IMR-90 (cell line): ENCODE data around the gene KRTAP10-7. TPM values are rescaled to one million over a fixed set of nuclear protein-coding genes. Genes with fewer than 3 reads are reported as not detected.

Experiments used
- ATAC-seq: fragments of 200-7000 bp; cut with Tn5 transposase; 2 replicates; pipeline ENCODE4 v1.9.1; 2020; ENCODE audit warnings: low read depth, mild to moderate bottlenecking, moderate library complexity
- BruUV-seq: library from RNA; stranded (reverse); fragments of 400-500 nt; replicated peaks from 2 replicates; lab custom pipeline; 2021; lab: Mats Ljungman, UMichigan
- CTCF ChIA-PET: fragments of 300-600 bp; formaldehyde crosslinking; extraction: SDS; loops from one replicate; lab custom pipeline; 2021; ENCODE audit warnings: antibody characterized with exemption; lab: Yijun Ruan, JAX
- POLR2A ChIA-PET: fragments of 300-600 bp; sonication (Branson Sonifier 250); formaldehyde crosslinking; loops from one replicate; lab custom pipeline; 2022; ENCODE audit warnings: antibody characterized with exemption; ENCODE audit not compliant: unreplicated experiment; lab: Charles Lee
- DNase-seq: peaks from one replicate; pipeline ENCODE4 v3.0.0; 2013
- H2AFZ ChIP-seq: replicated peaks from 2 replicates; pipeline ENCODE3; 2013; ENCODE audit warnings: low read length, mild to moderate bottlenecking; ENCODE audit not compliant: poor library complexity
- H2AK5ac ChIP-seq: 2 replicates; pipeline ENCODE4 v1.6.1; 2013; ENCODE audit warnings: low read depth, low read length, inconsistent platforms
- H2AK9ac ChIP-seq: replicated peaks from 2 replicates; pipeline ENCODE3; 2013; ENCODE audit warnings: mild to moderate bottlenecking, low read depth, low read length, moderate library complexity; ENCODE audit not compliant: poor library complexity
- H2BK120ac ChIP-seq: 2 replicates; pipeline ENCODE4 v1.6.1; 2013; ENCODE audit warnings: low read depth, low read length, inconsistent platforms
- H2BK15ac ChIP-seq: 3 replicates; pipeline ENCODE4 v1.6.1; 2013; ENCODE audit warnings: low read depth, low read length, inconsistent platforms
- H2BK20ac ChIP-seq: 2 replicates; pipeline ENCODE4 v1.6.1; 2013; ENCODE audit warnings: low read depth, mild to moderate bottlenecking, inconsistent platforms, low read length, moderate library complexity
- H2BK5ac ChIP-seq: 2 replicates; pipeline ENCODE4 v1.6.1; 2013; ENCODE audit warnings: mild to moderate bottlenecking, low read depth, low read length, inconsistent platforms; ENCODE audit not compliant: poor library complexity, severe bottlenecking
- H3K14ac ChIP-seq: replicated peaks from 2 replicates; pipeline ENCODE4 v1.6.1; 2013; ENCODE audit warnings: low read depth, low read length, inconsistent platforms
- H3K18ac ChIP-seq: 2 replicates; pipeline ENCODE4 v1.6.1; 2013; ENCODE audit warnings: low read depth, low read length, control low read depth
- H3K23ac ChIP-seq: 2 replicates; pipeline ENCODE4 v1.6.1; 2013; ENCODE audit warnings: low read depth, low read length, inconsistent platforms
- H3K27ac ChIP-seq: 2 replicates; pipeline ENCODE4 v1.5.1; 2013; ENCODE audit warnings: mild to moderate bottlenecking, control low read depth, low read length; ENCODE audit not compliant: insufficient read depth
- H3K27me3 ChIP-seq: 2 replicates; pipeline ENCODE4 v1.6.1; 2013; ENCODE audit warnings: low read length; ENCODE audit not compliant: control insufficient read depth, insufficient read depth
- H3K36me3 ChIP-seq: 2 replicates; pipeline ENCODE4 v1.6.1; 2013; ENCODE audit warnings: low read length, mixed read lengths; ENCODE audit not compliant: control insufficient read depth, insufficient read depth
- H3K4ac ChIP-seq: 2 replicates; pipeline ENCODE4 v1.6.1; 2013; ENCODE audit warnings: low read depth, low read length, inconsistent platforms
- H3K4me1 ChIP-seq: 2 replicates; pipeline ENCODE4 v1.6.1; 2013; ENCODE audit warnings: low read length, mixed read lengths; ENCODE audit not compliant: control insufficient read depth, insufficient read depth
- H3K4me2 ChIP-seq: 2 replicates; pipeline ENCODE4 v1.6.1; 2013; ENCODE audit warnings: low read depth, mild to moderate bottlenecking, control low read depth, low read length, moderate library complexity
- H3K4me3 ChIP-seq: 2 replicates; pipeline ENCODE4 v1.5.1; 2013; ENCODE audit warnings: low read depth, mild to moderate bottlenecking, control low read depth, low read length, moderate library complexity; ENCODE audit not compliant: insufficient read depth
- H3K56ac ChIP-seq: 2 replicates; pipeline ENCODE4 v1.6.1; 2013; ENCODE audit warnings: low read length, inconsistent platforms; ENCODE audit not compliant: insufficient read depth; ENCODE audit errors: extremely low read depth
- H3K79me1 ChIP-seq, 2 experiments: 2 replicates each; pipeline ENCODE4 v1.6.1; 2013; ENCODE audit warnings: low read length in 2 of 2, inconsistent platforms in 1 of 2, low read depth in 1 of 2
- H3K9ac ChIP-seq: 2 replicates; pipeline ENCODE4 v1.6.1; 2013; ENCODE audit warnings: low read depth, low read length, control low read depth
- H3K9me1 ChIP-seq: 2 replicates; pipeline ENCODE4 v1.6.1; 2013; ENCODE audit warnings: low read length, inconsistent platforms; ENCODE audit not compliant: insufficient read depth
- H3K9me3 ChIP-seq: 2 replicates; pipeline ENCODE4 v1.6.1; 2013; ENCODE audit warnings: low read length; ENCODE audit not compliant: control insufficient read depth, insufficient read depth
- H4K20me1 ChIP-seq: 2 replicates; pipeline ENCODE4 v1.6.1; 2013; ENCODE audit warnings: low read length, inconsistent platforms; ENCODE audit not compliant: insufficient read depth
- H4K5ac ChIP-seq: 2 replicates; pipeline ENCODE4 v1.6.1; 2013; ENCODE audit warnings: mild to moderate bottlenecking, low read depth, low read length, control low read depth
- H4K8ac ChIP-seq, 2 experiments: 2 replicates each; pipeline ENCODE4 v1.6.1; 2013; ENCODE audit warnings: low read depth in 2 of 2, low read length in 2 of 2, control low read depth in 1 of 2, inconsistent platforms in 1 of 2
- H4K91ac ChIP-seq: 2 replicates; pipeline ENCODE4 v1.6.1; 2013; ENCODE audit warnings: low read depth, low read length, inconsistent platforms; ENCODE audit not compliant: insufficient read depth
- BHLHE40 ChIP-seq: fragments of 150-350 bp; IDR thresholded peaks from 2 replicates; pipeline ENCODE4 v1.6.1; 2016; ENCODE audit warnings: mild to moderate bottlenecking, low read depth, low read length
- CHD1 ChIP-seq: IDR thresholded peaks from 2 replicates; pipeline ENCODE4 v1.6.1; 2012; ENCODE audit warnings: low read depth, low read length, improper control_type of control experiment
- CTCF ChIP-seq: conservative IDR thresholded peaks from 2 replicates; pipeline ENCODE4 v1.5.1; 2012; ENCODE audit warnings: mild to moderate bottlenecking, low read depth, low read length, improper control_type of control experiment
- POLR2A ChIP-seq: IDR thresholded peaks from 2 replicates; pipeline ENCODE4 v1.6.1; 2012; ENCODE audit warnings: mild to moderate bottlenecking, low read depth, low read length
- WGBS, 2 experiments: methylation state at CpG; one replicate each; pipeline versions ENCODE4 v1.1.5 to v1.1.7; 2013; ENCODE audit warnings: missing lambda C conversion rate in 2 of 2; ENCODE audit not compliant: insufficient read length in 1 of 2; ENCODE audit errors: extremely low coverage in 2 of 2; 5-methylcytosine and 5-hydroxymethylcytosine counted together
- dilution Hi-C: fragments of 300-500 bp; cut with HindIII; formaldehyde crosslinking; loops from one replicate; pipeline ENCODE4 v1.14.3; 2018; ENCODE audit warnings: low sequenced_read_pairs; ENCODE audit not compliant: unreplicated experiment
- in situ Hi-C: fragments of 300-500 bp; cut with MboI; formaldehyde crosslinking; loops from 3 replicates; pipeline ENCODE4 v1.14.3; 2019; ENCODE audit warnings: low sequenced_read_pairs, inconsistent platforms, mixed read lengths
- intact Hi-C: fragments of 100-400 bp; cut with micrococcal nuclease; formaldehyde crosslinking; loops from 2 replicates; pipeline ENCODE4 v1.10.0; 2022
- polyA plus RNA-seq, 3 experiments: library from polyadenylated mRNA; depleted of rRNA; stranded (reverse); fragments of >200 nt; gene quantifications; 2 replicates each; pipeline ENCODE4 v1.2.3, GENCODE V29; 2012; ENCODE audit warnings: low replicate concordance in 1 of 3
- total RNA-seq: library from RNA; depleted of rRNA; stranded (reverse); fragments of >200 nt; gene quantifications from 2 replicates; pipeline ENCODE4 v1.2.3, GENCODE V29; 2012

KRTAP10-7 gene
- total and polyA plus RNA-seq, 2 of the 4 experiments (the other 2 are of a cell fraction): not detected

- no peak overlapping the region for H2AK9ac ChIP-seq
- no peak overlapping the region for H3K14ac ChIP-seq
- no peaks in the 10 kb centered on the region for H3K79me1 ChIP-seq
- POLR2A ChIA-PET: no interaction called here
- H3K9me3 ChIP-seq: no peaks in the 10 kb centered on the region
- H3K4me1 ChIP-seq: no peaks in the 10 kb centered on the region
- BruUV-seq: no TSS peak
- CTCF ChIA-PET: no interaction called here
- H2AK5ac ChIP-seq: no peak overlapping the region
- H3K23ac ChIP-seq: no peak overlapping the region
- H4K5ac ChIP-seq: no peak overlapping the region
- ATAC-seq (no peak), DNase-seq (no peak)
- TF ChIP-seq POLR2A (no peak), CTCF (no peak), BHLHE40 (no peak), CHD1 (no peak)
- H2BK5ac ChIP-seq: no peak overlapping the region
- H2AFZ ChIP-seq: no peak overlapping the region
- H4K20me1 ChIP-seq: no peaks in the 10 kb centered on the region
- H4K8ac ChIP-seq: no peak overlapping the region
- no peak overlapping the region for H3K9ac ChIP-seq
- no peak overlapping the region for H2BK120ac ChIP-seq
- H3K56ac ChIP-seq: no peak overlapping the region
- H3K4me2 ChIP-seq: no peak overlapping the region
- in situ Hi-C loops: no loop called here
- no peak overlapping the region for H4K91ac ChIP-seq
- no peak overlapping the region for H3K4me3 ChIP-seq
- peaks cover 2% of the 10 kb centered on the region; the same call in 1 of the 2 replicates for H3K27me3 ChIP-seq
- H3K36me3 ChIP-seq: no peaks in the 10 kb centered on the region
- H3K27ac ChIP-seq: no peak overlapping the region
- 33% methylated on average over 1 of the region's 11 CpGs; no CpG with 5 or more reads in 1 of the 2 experiments for WGBS, 2 experiments
- H3K9me1 ChIP-seq: no peaks in the 10 kb centered on the region
- dilution Hi-C loops: no loop called here
- no peak overlapping the region for H3K4ac ChIP-seq
- no peak overlapping the region for H2BK20ac ChIP-seq
- intact Hi-C loops: no loop called here
- H3K18ac ChIP-seq: no peak overlapping the region
- H2BK15ac ChIP-seq: no peak overlapping the region
Observed at GRCh38 chr21:44598061-44598460, 2.3 kb upstream of the KRTAP10-7 start.
